Transverse colon (tissue), 4 donors: ENCODE data around the gene ANKS1A. TPM values are rescaled to one million over a fixed set of nuclear protein-coding genes. Genes with fewer than 3 reads are reported as not detected.
A peak's percentile ranks its signal among the peaks of the same experiment; 100 is the strongest.

Experiments used
- DNase-seq: peaks from one replicate; pipeline ENCODE4 v3.0.0-alpha.2; 2019
- H3K27ac ChIP-seq, 4 donors: fragments of 200-600 bp; sonication (generic); 2 replicates each; pipeline ENCODE4 v1.5.1; 2016 to 2018; ENCODE audit warnings: inconsistent platforms in 4 of 4
- H3K27me3 ChIP-seq: fragments of 200-600 bp; sonication (generic); 2 replicates; pipeline ENCODE4 v1.5.1; 2017; ENCODE audit warnings: inconsistent platforms
- H3K36me3 ChIP-seq, 4 donors: fragments of 200-600 bp; sonication (generic); 2 replicates each; pipeline ENCODE4 v1.5.1; 2017 to 2019; ENCODE audit warnings: inconsistent platforms in 4 of 4
- H3K4me1 ChIP-seq, 4 donors: fragments of 200-600 bp; sonication (generic); 2 replicates each; pipeline ENCODE4 v1.5.1; 2017 to 2020; ENCODE audit warnings: inconsistent platforms in 4 of 4
- H3K4me3 ChIP-seq, 4 donors: fragments of 200-600 bp; sonication (generic); 1 replicate in 1 of 4; 2 replicates in 3 of 4; pipeline versions ENCODE4 v1.5.1 to v1.6.1; 2017 to 2019; ENCODE audit warnings: inconsistent platforms in 4 of 4
- H3K9me3 ChIP-seq, 2 donors: fragments of 200-600 bp; sonication (generic); 2 replicates each; pipeline ENCODE4 v1.5.1; 2017 to 2019; ENCODE audit warnings: inconsistent platforms in 2 of 2
- EP300 ChIP-seq: sonication (generic); formaldehyde crosslinking; IDR thresholded peaks from one replicate; pipeline ENCODE4 v1.6.1; 2017; ENCODE audit warnings: antibody characterized with exemption, low read depth
- POLR2A ChIP-seq: fragments of 450-650 bp; IDR thresholded peaks from one replicate; pipeline ENCODE4 v1.6.1; 2016; ENCODE audit warnings: antibody characterized with exemption, mild to moderate bottlenecking, moderate library complexity
- POLR2AphosphoS5 ChIP-seq, 3 donors: sonication (generic); formaldehyde crosslinking; IDR thresholded peaks; one replicate each; pipeline ENCODE4 v1.6.1; 2016; ENCODE audit warnings: antibody characterized with exemption in 3 of 3
- WGBS, 2 donors: methylation state at CpG; one replicate each; pipeline ENCODE4 v1.1.5; 2018; ENCODE audit warnings: low coverage in 1 of 2; 5-methylcytosine and 5-hydroxymethylcytosine counted together
- in situ Hi-C, 4 donors: fragments of 200-750 bp; cut with MboI; loops; one replicate each; pipeline versions ENCODE4 v1.15.0 to v1.15.1; 2017; ENCODE audit warnings: low sequenced_read_pairs in 3 of 4, low pct_ligation_motif_present in 1 of 4, low pct_unique_long_range_greater_than_20kb in 1 of 4
- intact Hi-C: fragments of 100-400 bp; cut with DNase I; formaldehyde crosslinking; loops from one replicate; pipeline ENCODE4 v1.15.1; 2023; ENCODE audit warnings: low total_unique reads
- total RNA-seq, 4 donors: library from RNA; depleted of rRNA; stranded (reverse); fragments of >200 nt; gene quantifications; one replicate each; pipeline ENCODE4 v1.1.0, GENCODE V29; 2016
- TF ChIP-seq, protein P1 (sequence below), 5 experiments: fragments of 200-600 bp in 3 of 5; fragments of 450-650 bp in 2 of 5; sonication (generic) in 3 of 5; IDR thresholded peaks; 1 replicate in 2 of 5; 2 replicates in 3 of 5; pipeline ENCODE4 v1.5.1; 2016 to 2017; ENCODE audit warnings: antibody characterized with exemption in 5 of 5, inconsistent platforms in 3 of 5, mild to moderate bottlenecking in 2 of 5, moderate library complexity in 1 of 5

The ANKS1A gene
- total RNA-seq, 4 donors from 2014 or later: 37.5 to 44.0 (median 38.9) TPM

DNA sequence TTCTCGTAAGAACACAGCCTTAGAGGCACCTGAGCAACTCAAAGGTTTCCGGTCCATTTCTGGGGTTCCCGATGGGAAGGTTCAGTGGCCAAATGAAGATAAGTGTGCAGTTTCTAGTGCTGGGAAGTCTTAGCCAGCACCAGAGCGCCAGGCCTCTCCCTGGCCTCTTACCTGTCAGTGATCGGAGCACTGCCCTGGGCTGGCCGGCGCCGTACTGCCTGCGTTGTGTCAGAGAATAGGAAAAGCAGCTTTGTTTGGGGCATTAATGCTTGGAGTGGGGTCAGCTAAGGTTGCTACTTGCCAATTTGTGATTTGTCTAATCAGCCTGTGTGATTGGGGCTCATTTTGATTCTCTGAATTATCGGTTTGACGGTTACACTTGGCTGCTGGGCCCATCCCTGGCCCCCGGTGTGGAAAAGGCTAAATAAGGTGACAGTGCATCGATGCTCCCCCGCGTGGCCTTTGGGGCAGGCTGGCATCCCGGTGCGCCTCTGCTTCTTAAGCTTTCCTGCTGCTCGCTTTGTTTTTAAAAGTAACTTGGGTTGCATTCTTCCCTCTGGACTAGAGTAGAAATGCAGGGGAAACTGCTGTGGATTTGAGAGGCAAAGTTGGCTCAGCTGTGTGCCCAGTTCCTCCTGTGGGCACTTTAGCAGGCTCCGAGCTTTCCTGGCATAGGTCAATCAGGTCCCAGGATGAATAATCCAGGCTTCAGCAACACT is 200.3 kb downstream of the ANKS1A start:
- intact Hi-C loops: loop anchor here (10.0 kb wide), 1 partner anchor 75 kb away; no protein-coding TSS in a partner anchor
- no peaks in the 10 kb centered on the region for H3K9me3 ChIP-seq
- no peak for DNase-seq
- H3K27me3 ChIP-seq: no peaks in the 10 kb centered on the region
- H3K4me3 ChIP-seq: no peak overlapping the region
- H3K36me3 ChIP-seq: peaks cover 0 to 31% (median 11%) of the 10 kb centered on the region in 4 donors
- peaks cover 0 to 32% (median 13%) of the 10 kb centered on the region in 4 donors for H3K4me1 ChIP-seq
- in situ Hi-C loops: no loop called here
- WGBS, 2 donors: 94% methylated on average over 19 of the region's 19 CpGs; no CpG with 5 or more reads in 1 of the 2 donors
- H3K27ac ChIP-seq: peak overlapping the region; percentile 32 to 71 (median 60)
- TF ChIP-seq, protein P1, sequence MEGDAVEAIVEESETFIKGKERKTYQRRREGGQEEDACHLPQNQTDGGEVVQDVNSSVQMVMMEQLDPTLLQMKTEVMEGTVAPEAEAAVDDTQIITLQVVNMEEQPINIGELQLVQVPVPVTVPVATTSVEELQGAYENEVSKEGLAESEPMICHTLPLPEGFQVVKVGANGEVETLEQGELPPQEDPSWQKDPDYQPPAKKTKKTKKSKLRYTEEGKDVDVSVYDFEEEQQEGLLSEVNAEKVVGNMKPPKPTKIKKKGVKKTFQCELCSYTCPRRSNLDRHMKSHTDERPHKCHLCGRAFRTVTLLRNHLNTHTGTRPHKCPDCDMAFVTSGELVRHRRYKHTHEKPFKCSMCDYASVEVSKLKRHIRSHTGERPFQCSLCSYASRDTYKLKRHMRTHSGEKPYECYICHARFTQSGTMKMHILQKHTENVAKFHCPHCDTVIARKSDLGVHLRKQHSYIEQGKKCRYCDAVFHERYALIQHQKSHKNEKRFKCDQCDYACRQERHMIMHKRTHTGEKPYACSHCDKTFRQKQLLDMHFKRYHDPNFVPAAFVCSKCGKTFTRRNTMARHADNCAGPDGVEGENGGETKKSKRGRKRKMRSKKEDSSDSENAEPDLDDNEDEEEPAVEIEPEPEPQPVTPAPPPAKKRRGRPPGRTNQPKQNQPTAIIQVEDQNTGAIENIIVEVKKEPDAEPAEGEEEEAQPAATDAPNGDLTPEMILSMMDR (IDR thresholded peaks at IDR 0.05): no peak
- TF ChIP-seq POLR2AphosphoS5 (IDR thresholded peaks at IDR 0.05) (no peak), POLR2A (no peak), EP300 (no peak)

DNA sequence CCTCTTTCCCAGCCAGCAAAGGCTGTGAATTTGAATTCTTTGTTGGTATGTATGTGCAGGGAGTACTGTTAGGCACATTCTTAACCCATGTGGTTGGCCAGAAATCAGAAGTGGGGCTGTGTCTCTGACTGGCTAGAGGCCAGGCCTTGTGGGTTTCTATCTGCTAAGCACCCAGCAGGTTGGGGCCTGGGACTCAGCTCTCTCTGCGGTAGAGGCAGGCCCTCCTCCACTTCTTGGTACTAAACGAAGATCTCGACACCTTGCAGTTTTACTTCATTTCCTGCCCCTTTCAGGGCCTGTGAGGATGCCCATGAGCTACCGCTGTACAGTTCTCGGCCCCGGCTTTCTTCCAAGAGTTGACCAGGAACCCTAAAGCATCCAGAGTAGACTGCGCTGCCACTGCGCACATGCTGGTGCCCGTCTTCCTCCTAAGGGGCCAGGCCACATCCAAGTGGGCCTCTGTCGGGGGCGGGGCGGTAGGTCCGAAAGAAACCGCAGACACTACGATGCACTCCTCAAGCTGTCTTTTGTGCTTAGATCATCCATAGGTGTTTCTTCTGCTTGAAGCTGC is 201.0 kb downstream of the ANKS1A start:
- in situ Hi-C loops: no loop called here
- intact Hi-C loops: loop anchor here (10.0 kb wide), 1 partner anchor 75 kb away; no protein-coding TSS in a partner anchor
- peaks cover 0 to 32% (median 13%) of the 10 kb centered on the region in 4 donors for H3K4me1 ChIP-seq
- no peak for TF ChIP-seq POLR2A
- TF ChIP-seq, protein P1 (IDR thresholded peaks at IDR 0.05): no peak
- no peak for TF ChIP-seq POLR2AphosphoS5 (IDR thresholded peaks at IDR 0.05)
- TF ChIP-seq EP300: no peak
- H3K27me3 ChIP-seq: no peaks in the 10 kb centered on the region
- no peak for DNase-seq
- no peaks in the 10 kb centered on the region for H3K9me3 ChIP-seq
- no peak overlapping the region for H3K4me3 ChIP-seq
- H3K36me3 ChIP-seq: peaks cover 0 to 27% (median 8%) of the 10 kb centered on the region in 4 donors
- 91 to 100% methylated on average over 4 to 15 of the region's 15 CpGs for WGBS, 2 donors
- H3K27ac ChIP-seq: peak overlapping the region; percentile 32 to 71 (median 60)

DNA sequence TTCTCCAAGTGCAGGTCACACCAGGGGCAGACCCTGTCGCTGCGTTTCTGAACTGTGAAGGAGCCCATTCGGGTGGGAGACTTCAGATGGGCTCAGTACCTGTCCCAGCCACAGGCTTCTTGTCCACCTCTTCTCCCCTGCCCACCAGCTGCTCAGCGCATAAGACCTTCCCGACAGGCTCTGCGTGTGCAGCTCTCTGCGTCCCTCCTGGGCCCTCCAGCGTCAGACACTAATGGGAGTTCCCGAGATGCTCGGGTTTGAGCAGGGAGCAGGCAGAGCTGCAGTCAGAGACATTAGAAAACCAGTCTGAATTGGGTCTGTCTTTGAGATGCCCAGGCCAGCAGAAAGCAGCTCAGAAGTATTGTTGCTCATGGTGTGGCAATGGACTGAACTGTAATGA is 201.7 kb downstream of the ANKS1A start:
- intact Hi-C loops (no loop called here), in situ Hi-C loops (no loop called here)
- Histone ChIP-seq H3K4me3 (no peak overlapping the region), H3K9me3 (no peaks in the 10 kb centered on the region), H3K36me3 (peaks cover 0 to 20% (median 7%) of the 10 kb centered on the region in 4 donors), H3K4me1 (peaks cover 0 to 36% (median 15%) of the 10 kb centered on the region in 4 donors), H3K27ac (peak overlapping the region; percentile 32 to 71 (median 60)), H3K27me3 (no peaks in the 10 kb centered on the region)
- DNase-seq: no peak
- TF ChIP-seq EP300 (no peak), POLR2AphosphoS5 (IDR thresholded peaks at IDR 0.05) (no peak), POLR2A (no peak)
- TF ChIP-seq, protein P1 (IDR thresholded peaks at IDR 0.05): no peak
- 69 to 100% methylated on average over 3 to 10 of the region's 10 CpGs for WGBS, 2 donors

DNA sequence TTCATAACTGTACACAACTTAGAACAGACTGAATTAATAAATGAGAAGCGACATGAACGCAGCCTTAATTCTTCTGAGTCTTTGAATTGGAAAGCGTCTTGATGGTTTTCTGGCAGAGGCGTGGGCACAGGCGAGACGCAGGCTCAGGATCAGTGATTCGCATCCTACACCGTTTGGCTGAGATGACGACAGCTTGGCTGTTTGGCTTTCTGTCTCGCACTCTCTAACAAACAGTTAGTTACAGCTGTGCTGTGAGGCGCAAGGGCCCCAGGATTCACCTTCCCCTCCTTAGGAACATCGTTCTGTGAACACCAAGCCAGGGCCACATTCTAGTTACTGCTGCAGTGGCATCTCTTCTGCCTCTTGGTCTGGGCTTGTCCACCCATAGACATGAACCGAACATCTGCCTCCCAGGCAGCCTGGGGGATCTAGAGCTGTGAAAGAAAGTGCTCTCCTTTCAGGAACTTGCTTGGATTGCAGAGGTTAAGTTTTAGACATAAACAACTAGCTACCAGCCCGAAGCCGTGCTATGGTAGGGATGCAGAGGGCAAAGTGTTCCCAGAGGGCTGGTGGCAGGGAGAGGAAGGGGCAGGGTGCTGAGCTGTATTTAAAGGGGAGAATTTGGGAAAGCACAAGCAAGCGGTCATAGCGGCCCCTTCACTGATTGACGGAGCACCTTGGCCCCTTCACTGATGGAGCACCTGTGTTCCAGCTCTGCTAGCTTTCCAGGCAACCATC is 202.5 kb downstream of the ANKS1A start:
- in situ Hi-C loops: no loop called here
- no peak for DNase-seq
- H3K27ac ChIP-seq: peak overlapping the region; percentile 32 to 71 (median 60)
- H3K36me3 ChIP-seq: peaks cover 0 to 14% (median 4%) of the 10 kb centered on the region in 4 donors
- 70 to 85% methylated on average over 2 to 18 of the region's 18 CpGs for whole genome bisulfite sequencing, 2 donors
- no peaks in the 10 kb centered on the region for H3K27me3 ChIP-seq
- TF ChIP-seq, protein P1 (IDR thresholded peaks at IDR 0.05): no peak
- no peaks in the 10 kb centered on the region for H3K9me3 ChIP-seq
- intact Hi-C loops: no loop called here
- H3K4me3 ChIP-seq: no peak overlapping the region
- H3K4me1 ChIP-seq: peaks cover 0 to 43% (median 20%) of the 10 kb centered on the region in 4 donors
